NCI-H345 (cell line): ENCODE measurements around the gene CDCA7L.
"Not testable (repeated sequence)": the region's sequence is repeated elsewhere in the genome, so short reads cannot be mapped to it uniquely, and the experiment has no call there.

ENCODE experiments used
- DNase-seq: peaks from one replicate; lab custom pipeline; 2025; lab: John Stamatoyannopoulos, UW

CDCA7L gene

GRCh38 chr7:21903020-21903786 lies 42.5 kb downstream of the CDCA7L start:
- no peak for DNase-seq

GRCh38 chr7:21902240-21902639 lies 43.5 kb downstream of the CDCA7L start:
- no peak for DNase-seq

- DNase-seq = no peak
Measured at GRCh38 chr7:21898265-21898930, 47.3 kb downstream of the CDCA7L start.

GRCh38 chr7:21893401-21893800 lies 52.3 kb downstream of the CDCA7L start:
- DNase-seq = no peak

- DNase-seq = no peak
Measured at GRCh38 chr7:21891291-21891690, 54.4 kb downstream of the CDCA7L start.

- no peak for DNase-seq
Measured at GRCh38 chr7:21887779-21888178, 57.9 kb downstream of the CDCA7L start.

- DNase-seq = no peak
Measured at GRCh38 chr7:21887353-21887752, 58.3 kb downstream of the CDCA7L start.

- no peak for DNase-seq
Measured at GRCh38 chr7:21886396-21886795, 59.3 kb downstream of the CDCA7L start.

- DNase-seq = no peak
Measured at GRCh38 chr7:21884496-21884895, 61.2 kb downstream of the CDCA7L start.

GRCh38 chr7:21883501-21883900 lies 62.2 kb downstream of the CDCA7L start:
- DNase-seq = not testable (repeated sequence)

GRCh38 chr7:21883069-21883468 lies 62.6 kb downstream of the CDCA7L start:
- DNase-seq = no peak

GRCh38 chr7:21869785-21870402 lies 75.8 kb downstream of the CDCA7L start:
- DNase-seq = no peak

GRCh38 chr7:21868576-21868850 lies 77.2 kb downstream of the CDCA7L start:
- DNase-seq = no peak

- DNase-seq = no peak
Measured at GRCh38 chr7:21867816-21868575, 77.7 kb downstream of the CDCA7L start.

GRCh38 chr7:21867226-21867625 lies 78.5 kb downstream of the CDCA7L start:
- DNase-seq = no peak

- no peak for DNase-seq
Measured at GRCh38 chr7:21866731-21867130, 79.0 kb downstream of the CDCA7L start.

- not testable (repeated sequence) for DNase-seq
Measured at GRCh38 chr7:21865631-21866204, 80.0 kb downstream of the CDCA7L start.

GRCh38 chr7:21851559-21851967 lies 94.1 kb downstream of the CDCA7L start:
- DNase-seq = no peak
